ENCODE measurements around the gene KCNK1.

DNA sequence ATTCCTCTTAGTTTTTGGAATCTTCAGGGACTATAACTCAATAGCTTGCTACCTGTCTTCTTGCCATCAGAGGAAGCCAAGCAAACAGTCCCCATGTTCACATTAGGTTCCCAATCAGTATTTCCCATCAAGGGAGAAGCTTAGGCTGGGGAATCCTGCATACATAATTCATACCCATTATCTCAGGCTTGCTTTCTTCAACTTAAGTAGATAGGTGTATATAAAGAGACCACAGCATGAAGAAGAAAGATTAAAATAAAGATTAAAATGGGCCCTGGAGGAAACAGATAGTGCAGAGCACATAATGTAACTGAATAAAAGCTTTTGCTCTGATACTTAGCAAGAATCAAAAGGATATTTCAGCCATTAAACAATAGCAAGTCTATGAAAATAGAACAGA lies 29.0 kb upstream of the KCNK1 start:
- TF ChIP-seq, protein P1, sequence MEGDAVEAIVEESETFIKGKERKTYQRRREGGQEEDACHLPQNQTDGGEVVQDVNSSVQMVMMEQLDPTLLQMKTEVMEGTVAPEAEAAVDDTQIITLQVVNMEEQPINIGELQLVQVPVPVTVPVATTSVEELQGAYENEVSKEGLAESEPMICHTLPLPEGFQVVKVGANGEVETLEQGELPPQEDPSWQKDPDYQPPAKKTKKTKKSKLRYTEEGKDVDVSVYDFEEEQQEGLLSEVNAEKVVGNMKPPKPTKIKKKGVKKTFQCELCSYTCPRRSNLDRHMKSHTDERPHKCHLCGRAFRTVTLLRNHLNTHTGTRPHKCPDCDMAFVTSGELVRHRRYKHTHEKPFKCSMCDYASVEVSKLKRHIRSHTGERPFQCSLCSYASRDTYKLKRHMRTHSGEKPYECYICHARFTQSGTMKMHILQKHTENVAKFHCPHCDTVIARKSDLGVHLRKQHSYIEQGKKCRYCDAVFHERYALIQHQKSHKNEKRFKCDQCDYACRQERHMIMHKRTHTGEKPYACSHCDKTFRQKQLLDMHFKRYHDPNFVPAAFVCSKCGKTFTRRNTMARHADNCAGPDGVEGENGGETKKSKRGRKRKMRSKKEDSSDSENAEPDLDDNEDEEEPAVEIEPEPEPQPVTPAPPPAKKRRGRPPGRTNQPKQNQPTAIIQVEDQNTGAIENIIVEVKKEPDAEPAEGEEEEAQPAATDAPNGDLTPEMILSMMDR (IDR thresholded peaks at IDR 0.05), result no peak
- no peak for TF ChIP-seq ZFX (IDR thresholded peaks at IDR 0.05; ENCODE audit: borderline replicate concordance)
